Measurements from ENCODE around the gene SLC25A25. TPM values are rescaled to one million over a fixed set of nuclear protein-coding genes. Genes with fewer than 3 reads are reported as not detected.
"Not testable (repeated sequence)": the region's sequence is repeated elsewhere in the genome, so short reads cannot be mapped to it uniquely, and the experiment has no call there.

SLC25A25 gene
- total RNA-seq, 1 experiment from 2014 or later = 10.7 TPM

DNA sequence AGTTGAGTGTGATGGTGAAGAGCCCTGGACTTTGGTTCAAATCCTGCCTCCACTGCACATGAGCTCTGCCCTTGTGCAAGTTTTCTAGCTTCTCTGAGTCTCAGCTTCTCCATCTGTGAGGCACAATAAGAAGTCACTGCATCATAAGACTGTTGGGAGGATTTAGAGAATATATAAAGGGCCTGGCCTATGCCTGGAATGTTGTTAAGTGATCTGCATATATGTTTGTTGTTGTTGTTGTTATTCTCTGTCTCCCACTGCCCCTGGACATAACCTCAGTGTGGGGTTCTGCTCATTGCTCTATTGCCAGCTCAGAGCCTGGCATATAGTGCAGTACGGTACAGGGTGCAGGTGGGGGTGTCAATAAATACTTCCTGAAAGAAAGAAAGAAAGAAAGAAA, 46.9 kb upstream of the SLC25A25 start:
- DNase-seq (ENCODE audit: low read depth, low spot score) = no peak
- ChIA-PET POLR2A (no interaction called here), CTCF (interaction anchor here (0.6 to 1.7 kb wide), 2 partner anchors 16 to 46 kb away, joined by 3 to 4 read pairs; partner anchors contain the start of gene NAIF1)
- H3K4me1 ChIP-seq (ENCODE audit: control insufficient read depth, insufficient read depth, low read length) = peaks cover 32% of the 10 kb centered on the region
- in situ Hi-C loops (cut with HindIII; ENCODE audit: low pct_unique_long_range_greater_than_20kb, low sequenced_read_pairs) (no loop called here), intact Hi-C loops (cut with micrococcal nuclease; ENCODE audit: unreplicated experiment) (no loop called here)
- H3K27ac ChIP-seq (ENCODE audit: low read length) = peak overlapping the region; percentile 68
- no peaks in the 10 kb centered on the region for H3K36me3 ChIP-seq (ENCODE audit: control insufficient read depth, insufficient read depth, low read length)
- no TSS peak for BruUV-seq (replicated peaks)
- H3K4me3 ChIP-seq (ENCODE audit: low read depth in 2 of 2, low read length in 2 of 2) = no peak overlapping the region
- H3K27me3 ChIP-seq (ENCODE audit: control insufficient read depth, insufficient read depth, low read length) = no peaks in the 10 kb centered on the region
- no peak for ATAC-seq
- TF ChIP-seq, protein P1, sequence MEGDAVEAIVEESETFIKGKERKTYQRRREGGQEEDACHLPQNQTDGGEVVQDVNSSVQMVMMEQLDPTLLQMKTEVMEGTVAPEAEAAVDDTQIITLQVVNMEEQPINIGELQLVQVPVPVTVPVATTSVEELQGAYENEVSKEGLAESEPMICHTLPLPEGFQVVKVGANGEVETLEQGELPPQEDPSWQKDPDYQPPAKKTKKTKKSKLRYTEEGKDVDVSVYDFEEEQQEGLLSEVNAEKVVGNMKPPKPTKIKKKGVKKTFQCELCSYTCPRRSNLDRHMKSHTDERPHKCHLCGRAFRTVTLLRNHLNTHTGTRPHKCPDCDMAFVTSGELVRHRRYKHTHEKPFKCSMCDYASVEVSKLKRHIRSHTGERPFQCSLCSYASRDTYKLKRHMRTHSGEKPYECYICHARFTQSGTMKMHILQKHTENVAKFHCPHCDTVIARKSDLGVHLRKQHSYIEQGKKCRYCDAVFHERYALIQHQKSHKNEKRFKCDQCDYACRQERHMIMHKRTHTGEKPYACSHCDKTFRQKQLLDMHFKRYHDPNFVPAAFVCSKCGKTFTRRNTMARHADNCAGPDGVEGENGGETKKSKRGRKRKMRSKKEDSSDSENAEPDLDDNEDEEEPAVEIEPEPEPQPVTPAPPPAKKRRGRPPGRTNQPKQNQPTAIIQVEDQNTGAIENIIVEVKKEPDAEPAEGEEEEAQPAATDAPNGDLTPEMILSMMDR (IDR thresholded peaks at IDR 0.05) = no peak
- TF ChIP-seq POLR2AphosphoS5 (IDR thresholded peaks at IDR 0.05; ENCODE audit: low read depth, low read length) = no peak
- no peak for TF ChIP-seq SIN3A (IDR thresholded peaks at IDR 0.05; ENCODE audit: borderline replicate concordance, insufficient read depth, low read depth, low read length)
- no peak for TF ChIP-seq TCF7L2 (IDR thresholded peaks at IDR 0.05; ENCODE audit: low read depth, low read length)
- TF ChIP-seq, protein P2, sequence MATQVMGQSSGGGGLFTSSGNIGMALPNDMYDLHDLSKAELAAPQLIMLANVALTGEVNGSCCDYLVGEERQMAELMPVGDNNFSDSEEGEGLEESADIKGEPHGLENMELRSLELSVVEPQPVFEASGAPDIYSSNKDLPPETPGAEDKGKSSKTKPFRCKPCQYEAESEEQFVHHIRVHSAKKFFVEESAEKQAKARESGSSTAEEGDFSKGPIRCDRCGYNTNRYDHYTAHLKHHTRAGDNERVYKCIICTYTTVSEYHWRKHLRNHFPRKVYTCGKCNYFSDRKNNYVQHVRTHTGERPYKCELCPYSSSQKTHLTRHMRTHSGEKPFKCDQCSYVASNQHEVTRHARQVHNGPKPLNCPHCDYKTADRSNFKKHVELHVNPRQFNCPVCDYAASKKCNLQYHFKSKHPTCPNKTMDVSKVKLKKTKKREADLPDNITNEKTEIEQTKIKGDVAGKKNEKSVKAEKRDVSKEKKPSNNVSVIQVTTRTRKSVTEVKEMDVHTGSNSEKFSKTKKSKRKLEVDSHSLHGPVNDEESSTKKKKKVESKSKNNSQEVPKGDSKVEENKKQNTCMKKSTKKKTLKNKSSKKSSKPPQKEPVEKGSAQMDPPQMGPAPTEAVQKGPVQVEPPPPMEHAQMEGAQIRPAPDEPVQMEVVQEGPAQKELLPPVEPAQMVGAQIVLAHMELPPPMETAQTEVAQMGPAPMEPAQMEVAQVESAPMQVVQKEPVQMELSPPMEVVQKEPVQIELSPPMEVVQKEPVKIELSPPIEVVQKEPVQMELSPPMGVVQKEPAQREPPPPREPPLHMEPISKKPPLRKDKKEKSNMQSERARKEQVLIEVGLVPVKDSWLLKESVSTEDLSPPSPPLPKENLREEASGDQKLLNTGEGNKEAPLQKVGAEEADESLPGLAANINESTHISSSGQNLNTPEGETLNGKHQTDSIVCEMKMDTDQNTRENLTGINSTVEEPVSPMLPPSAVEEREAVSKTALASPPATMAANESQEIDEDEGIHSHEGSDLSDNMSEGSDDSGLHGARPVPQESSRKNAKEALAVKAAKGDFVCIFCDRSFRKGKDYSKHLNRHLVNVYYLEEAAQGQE (IDR thresholded peaks at IDR 0.05; ENCODE audit: insufficient read depth in 1 of 2, low read depth in 2 of 2, low read length in 1 of 2) = no peak
- no peaks in the 10 kb centered on the region for H3K9me3 ChIP-seq (ENCODE audit: control insufficient read depth, insufficient read depth, low read depth, low read length)

DNA sequence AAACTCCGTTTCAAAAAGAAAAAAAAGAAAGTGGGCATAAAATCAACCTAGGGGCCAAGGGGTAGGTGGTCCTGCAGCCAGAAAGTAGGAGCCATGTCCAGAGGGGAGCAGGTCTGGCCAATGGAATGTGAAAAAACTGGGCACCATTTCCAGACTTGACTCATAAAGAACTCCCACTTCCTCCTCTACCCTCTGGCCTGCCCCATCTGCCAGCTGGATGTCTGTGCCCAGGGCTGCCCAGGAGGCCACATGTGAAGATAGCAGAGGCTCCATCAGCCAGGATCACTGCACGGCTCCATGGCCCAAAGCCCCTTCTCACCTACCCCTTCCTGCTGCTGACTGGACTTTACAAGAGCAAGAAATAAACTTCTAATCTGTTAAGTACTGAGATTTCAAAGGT, 45.1 kb upstream of the SLC25A25 start:
- Histone ChIP-seq H3K27me3 (ENCODE audit: control insufficient read depth, insufficient read depth, low read length) (no peaks in the 10 kb centered on the region), H3K4me1 (ENCODE audit: control insufficient read depth, insufficient read depth, low read length) (peaks cover 48% of the 10 kb centered on the region), H3K4me3 (ENCODE audit: low read depth in 2 of 2, low read length in 2 of 2) (no peak overlapping the region), H3K27ac (ENCODE audit: low read length) (peak overlapping the region; percentile 68), H3K36me3 (ENCODE audit: control insufficient read depth, insufficient read depth, low read length) (no peaks in the 10 kb centered on the region), H3K9me3 (ENCODE audit: control insufficient read depth, insufficient read depth, low read depth, low read length) (no peaks in the 10 kb centered on the region)
- in situ Hi-C loops (cut with HindIII; ENCODE audit: low pct_unique_long_range_greater_than_20kb, low sequenced_read_pairs) (no loop called here), intact Hi-C loops (cut with micrococcal nuclease; ENCODE audit: unreplicated experiment) (no loop called here)
- ATAC-seq (peak; percentile 62), DNase-seq (ENCODE audit: low read depth, low spot score) (no peak)
- ChIA-PET CTCF (no interaction called here), POLR2A (no interaction called here)
- TF ChIP-seq POLR2AphosphoS5 (IDR thresholded peaks at IDR 0.05; ENCODE audit: low read depth, low read length) (0 out of 2 replicates have a peak, but pooled peaks have one; percentile 29), SIN3A (IDR thresholded peaks at IDR 0.05; ENCODE audit: borderline replicate concordance, insufficient read depth, low read depth, low read length) (no peak), TCF7L2 (IDR thresholded peaks at IDR 0.05; ENCODE audit: low read depth, low read length) (peak; percentile 56; the same call in 1 of the 2 replicates)
- TF ChIP-seq, protein P1 (IDR thresholded peaks at IDR 0.05) = no peak
- BruUV-seq (replicated peaks) = no TSS peak

DNA sequence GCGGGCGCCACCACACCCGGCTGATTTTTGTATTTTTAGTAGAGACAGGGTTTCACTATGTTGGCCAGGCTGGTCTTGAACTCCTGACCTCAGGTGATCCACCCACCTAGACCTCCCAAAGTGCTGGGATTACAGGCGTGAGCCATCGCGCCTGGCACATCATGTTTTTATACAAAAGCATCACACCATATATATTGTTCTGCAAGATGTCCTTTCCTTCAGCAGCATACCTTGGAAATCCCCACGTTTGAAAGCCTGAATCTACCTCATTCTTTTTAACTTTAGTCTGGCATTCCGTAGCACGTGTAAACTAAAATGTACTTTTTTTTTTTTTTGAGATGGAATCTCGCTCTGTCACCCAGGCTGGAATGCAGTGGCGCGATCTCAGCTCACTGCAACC, 44.4 kb upstream of the SLC25A25 start:
- H3K27me3 ChIP-seq (ENCODE audit: control insufficient read depth, insufficient read depth, low read length); POLR2A ChIA-PET; DNase-seq (ENCODE audit: low read depth, low spot score); ATAC-seq; H3K9me3 ChIP-seq (ENCODE audit: control insufficient read depth, insufficient read depth, low read depth, low read length); H3K4me3 ChIP-seq (ENCODE audit: low read depth in 2 of 2, low read length in 2 of 2); in situ Hi-C loops (cut with HindIII; ENCODE audit: low pct_unique_long_range_greater_than_20kb, low sequenced_read_pairs); H3K36me3 ChIP-seq (ENCODE audit: control insufficient read depth, insufficient read depth, low read length); intact Hi-C loops (cut with micrococcal nuclease; ENCODE audit: unreplicated experiment); BruUV-seq (replicated peaks): not testable (repeated sequence)
- H3K27ac ChIP-seq (ENCODE audit: low read length) = peak overlapping the region; percentile 68; the same call in 1 of the 2 replicates
- peaks cover 49% of the 10 kb centered on the region for H3K4me1 ChIP-seq (ENCODE audit: control insufficient read depth, insufficient read depth, low read length)
- CTCF ChIA-PET = interaction anchor here (0.7 kb wide), 1 partner anchor 86 kb away, joined by 3 read pairs; no protein-coding TSS in a partner anchor
